Glomerular visceral epithelial cell (primary cell): ENCODE results near the gene SCPEP1.

ENCODE experiments used
- DNase-seq: peaks from one replicate; pipeline ENCODE4 v3.0.0-alpha.2; 2016; ENCODE audit errors: extremely low spot score

Gene SCPEP1

GRCh38 chr17:57002904-57003303 lies 25.0 kb downstream of the SCPEP1 start:
- DNase-seq = no peak

DNA sequence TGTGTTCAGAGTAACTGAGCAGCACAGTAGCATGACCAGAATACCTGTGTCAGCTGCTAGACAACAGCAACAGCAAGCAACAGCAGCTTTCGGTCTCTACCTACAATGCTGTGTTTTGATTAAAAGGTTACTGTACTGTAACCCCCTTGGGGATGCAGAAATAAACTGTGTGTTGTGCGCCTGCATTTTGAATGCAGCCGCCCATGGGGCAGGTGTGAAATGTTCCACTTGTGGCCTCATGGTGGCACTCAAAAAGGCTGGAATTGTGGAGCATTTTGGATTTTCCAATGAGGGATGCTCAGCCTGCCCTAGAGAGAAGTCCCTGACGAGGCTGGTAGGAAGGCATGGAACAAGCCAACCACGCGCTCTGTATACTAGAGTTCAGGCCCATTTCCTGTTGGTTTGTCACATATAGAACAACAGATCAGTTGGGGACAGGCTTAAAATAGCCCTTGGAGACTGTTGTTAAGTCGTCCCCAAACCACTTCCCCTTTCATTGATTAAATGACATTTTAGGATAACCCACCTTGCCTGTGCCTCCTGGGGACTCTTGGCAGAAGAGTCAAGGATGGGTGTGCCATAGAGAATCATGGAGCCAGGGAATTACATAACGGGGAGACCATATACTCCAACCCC lies 27.1 kb downstream of the SCPEP1 start:
- no peak for DNase-seq

- DNase-seq = no peak
Observed at GRCh38 chr17:57006040-57006439, 28.1 kb downstream of the SCPEP1 start.

GRCh38 chr17:57008958-57009357 lies 31.0 kb downstream of the SCPEP1 start:
- DNase-seq = no peak

DNA sequence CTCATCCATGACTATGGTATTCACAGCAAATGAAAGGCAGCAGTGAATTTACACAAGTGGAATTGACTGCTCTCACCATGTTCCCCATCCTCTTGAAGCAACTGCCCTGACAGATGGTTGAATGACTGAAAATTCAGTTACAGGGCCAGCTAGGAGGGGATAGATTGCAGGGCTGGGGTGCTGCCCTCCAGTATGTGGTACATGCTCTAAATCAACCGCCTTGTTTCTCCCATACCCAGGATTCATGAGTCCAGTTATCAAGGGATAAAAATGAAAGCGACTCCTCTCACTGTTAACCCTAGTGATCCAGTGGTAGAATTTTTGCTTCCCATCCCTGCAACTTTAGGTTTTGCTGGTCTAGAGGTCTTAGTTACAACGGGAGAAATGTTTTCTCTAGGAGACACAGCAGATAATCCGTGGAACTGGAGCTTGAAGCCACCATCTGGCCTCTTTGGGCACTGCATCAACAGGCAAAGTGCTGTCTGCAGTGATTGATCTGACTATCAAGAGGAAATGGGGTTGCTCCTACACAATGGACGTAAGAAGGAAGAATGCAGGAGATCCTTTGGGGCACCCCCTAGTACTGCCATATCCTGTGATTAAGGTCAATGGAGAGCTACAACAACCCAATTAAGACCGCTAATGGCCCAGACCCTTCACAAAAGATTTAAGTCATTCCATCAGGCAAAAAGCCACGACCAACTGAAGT lies 32.0 kb downstream of the SCPEP1 start:
- peak; percentile 47 for DNase-seq

- DNase-seq = no peak
Observed at GRCh38 chr17:57010487-57010886, 32.6 kb downstream of the SCPEP1 start.

GRCh38 chr17:57011491-57012015 lies 33.6 kb downstream of the SCPEP1 start:
- DNase-seq = no peak

DNA sequence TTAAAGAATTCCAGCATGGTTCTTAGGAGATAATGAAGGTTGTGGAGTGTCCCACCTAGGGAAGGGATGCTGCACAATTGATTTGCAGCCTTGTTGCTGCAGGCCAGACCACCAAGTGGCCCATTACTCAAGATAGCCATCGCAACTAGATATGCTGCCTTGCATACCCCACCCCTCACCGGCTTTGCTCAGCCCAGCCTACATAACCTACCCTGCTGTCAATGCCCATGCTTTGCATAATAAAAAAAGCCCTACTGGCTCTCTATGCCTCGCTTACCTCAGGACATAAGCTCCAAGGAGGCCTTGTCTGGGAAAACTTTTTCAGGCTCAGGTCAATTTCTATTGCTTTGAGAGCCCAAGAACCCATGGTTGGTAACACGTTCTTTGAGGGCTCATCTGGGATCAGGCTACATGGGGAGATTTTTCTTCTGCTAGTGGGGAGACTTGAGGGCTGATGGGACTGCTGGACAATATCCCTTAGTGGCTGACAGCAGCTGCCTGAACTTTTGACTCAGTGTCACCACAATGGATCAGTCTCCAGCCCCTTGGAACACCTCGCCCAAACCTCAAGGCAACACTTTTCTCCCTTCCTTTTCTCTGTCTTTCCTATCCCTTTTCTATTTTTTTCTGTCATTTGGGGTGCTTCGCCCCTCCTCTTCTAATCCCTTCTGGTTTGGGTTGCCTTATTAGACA lies 38.3 kb downstream of the SCPEP1 start:
- no peak for DNase-seq

DNA sequence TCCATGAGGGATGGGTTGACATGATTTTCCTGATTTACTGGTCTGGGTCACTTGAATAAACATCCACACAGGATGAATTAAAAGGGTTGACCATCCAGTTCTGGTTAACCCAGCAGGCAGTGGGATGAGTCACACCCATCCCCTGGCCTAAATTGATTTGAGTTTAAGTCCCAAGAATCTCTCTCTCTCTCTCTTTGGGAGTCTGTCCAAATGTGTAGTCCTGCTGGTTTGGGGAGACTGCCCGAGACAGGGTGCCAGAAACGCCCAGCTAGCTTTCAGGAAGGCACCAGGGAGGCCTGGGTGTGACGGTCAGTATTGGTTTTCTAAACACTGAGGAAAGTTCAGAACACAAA lies 38.8 kb downstream of the SCPEP1 start:
- peak; percentile 9 for DNase-seq

GRCh38 chr17:57017625-57018024 lies 39.7 kb downstream of the SCPEP1 start:
- DNase-seq = no peak

DNA sequence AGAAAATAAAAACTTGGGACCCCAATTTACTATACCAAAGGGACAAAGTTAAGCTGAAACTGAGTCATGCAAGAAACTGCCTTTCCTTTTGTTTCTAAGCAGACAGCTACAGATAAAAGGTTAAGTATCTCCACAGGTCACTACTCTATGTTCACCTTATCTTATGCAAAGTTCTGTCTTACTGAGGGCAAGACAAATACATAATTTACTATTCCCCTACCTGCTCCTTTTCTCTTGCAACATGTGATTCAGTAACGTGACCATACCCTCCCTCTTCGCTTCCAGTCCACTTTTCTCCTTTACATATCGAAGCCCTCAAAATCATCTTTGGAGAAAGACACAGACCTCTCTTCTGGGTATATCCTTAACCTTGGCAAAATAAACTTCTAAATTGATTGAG lies 42.3 kb downstream of the SCPEP1 start:
- DNase-seq = no peak

DNA sequence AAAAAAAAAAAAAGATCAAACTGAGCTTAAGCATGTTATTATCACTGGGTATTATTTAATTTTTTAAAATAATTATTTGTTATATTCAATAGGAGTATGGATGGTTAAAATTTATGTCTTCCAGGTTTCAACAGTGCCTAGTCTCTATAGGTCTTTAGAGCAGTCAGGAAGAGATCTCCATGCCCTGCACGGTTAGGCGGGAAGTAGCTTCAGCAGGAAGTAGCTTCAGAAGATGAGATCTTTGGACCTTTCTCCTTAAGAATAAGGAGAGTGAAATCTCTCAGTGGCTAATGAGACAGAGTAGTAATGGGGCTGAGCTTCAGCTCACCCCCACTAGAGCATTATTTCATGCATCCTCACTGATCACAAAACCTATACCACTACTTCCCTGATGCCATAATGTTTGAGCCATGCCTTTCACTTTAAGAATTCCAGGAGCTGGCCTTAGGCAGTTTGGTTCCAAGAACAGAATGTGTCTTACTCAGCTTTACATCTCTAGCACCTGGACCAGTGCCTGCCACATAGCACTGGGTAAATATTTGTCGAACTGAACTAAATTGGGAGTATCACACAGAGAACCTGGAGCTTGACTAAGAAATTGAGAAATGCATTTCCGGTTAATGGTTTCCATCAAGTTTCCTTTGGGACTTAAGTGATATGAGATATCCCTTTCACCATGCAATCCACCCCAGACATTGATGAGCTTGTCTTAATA lies 43.5 kb downstream of the SCPEP1 start:
- DNase-seq = no peak

GRCh38 chr17:57025876-57026275 lies 47.9 kb downstream of the SCPEP1 start:
- no peak for DNase-seq

DNA sequence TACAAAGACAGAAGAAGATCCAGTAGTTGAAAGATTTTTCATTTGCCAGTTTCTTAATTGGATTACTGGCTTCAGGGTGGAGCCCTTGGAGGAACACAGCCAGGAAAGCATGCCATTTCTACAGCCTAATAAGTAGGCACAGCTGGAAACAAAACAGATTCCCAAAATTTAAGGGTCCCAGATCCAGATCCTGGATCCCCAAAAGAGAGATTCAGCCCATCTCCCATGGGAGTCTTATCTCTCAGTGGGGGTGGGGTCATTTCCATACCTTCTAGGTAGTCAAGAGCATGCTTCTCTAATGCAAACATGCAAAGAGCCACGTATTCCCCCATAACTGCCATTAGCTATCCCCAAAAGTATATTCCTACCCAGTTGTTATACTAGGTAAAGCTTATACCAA lies 49.9 kb downstream of the SCPEP1 start:
- DNase-seq = no peak

DNA sequence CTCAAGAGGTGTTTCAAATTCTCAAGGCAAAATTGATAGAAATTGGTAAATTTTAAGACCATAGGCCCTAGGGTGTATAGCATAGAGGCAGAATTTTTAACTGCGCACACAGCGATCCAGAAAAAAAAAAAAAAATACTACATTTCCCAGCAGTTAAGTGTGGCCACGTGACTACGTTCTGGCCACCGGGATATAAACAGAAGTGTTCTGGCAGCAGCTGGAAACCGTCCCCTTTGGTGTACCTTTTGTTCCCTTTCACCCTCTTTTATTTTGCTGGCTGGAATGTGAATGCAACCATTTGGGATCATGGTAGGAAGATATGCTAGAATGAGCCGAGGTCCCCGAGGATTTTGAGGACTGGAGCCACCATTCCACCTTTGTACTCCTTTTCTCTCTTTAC lies 54.4 kb downstream of the SCPEP1 start:
- no peak for DNase-seq

DNA sequence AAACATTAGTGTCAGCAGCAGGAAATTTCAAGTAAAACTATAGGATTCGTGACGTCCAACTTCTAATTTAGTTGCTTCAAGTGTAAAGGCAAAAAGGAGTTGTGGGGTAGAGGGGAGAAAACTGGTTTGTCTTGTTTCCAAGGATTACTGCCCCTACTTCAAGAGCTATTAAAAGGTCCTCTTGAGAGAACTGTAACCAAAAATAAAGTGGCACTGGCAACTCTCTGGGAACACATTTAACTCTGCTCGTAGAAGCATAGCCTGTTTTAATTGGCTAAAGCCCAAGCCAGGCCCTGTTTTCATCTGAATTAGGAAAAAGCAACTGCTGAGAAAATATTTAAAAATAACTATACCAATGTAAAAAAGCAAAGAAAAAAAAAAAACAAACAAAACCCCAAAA lies 55.4 kb downstream of the SCPEP1 start:
- DNase-seq = no peak

GRCh38 chr17:57034807-57035754 lies 57.1 kb downstream of the SCPEP1 start:
- DNase-seq = no peak

- DNase-seq = no peak
Observed at GRCh38 chr17:57035971-57036481, 58.1 kb downstream of the SCPEP1 start.

GRCh38 chr17:57037411-57037810 lies 59.5 kb downstream of the SCPEP1 start:
- DNase-seq = no peak

DNA sequence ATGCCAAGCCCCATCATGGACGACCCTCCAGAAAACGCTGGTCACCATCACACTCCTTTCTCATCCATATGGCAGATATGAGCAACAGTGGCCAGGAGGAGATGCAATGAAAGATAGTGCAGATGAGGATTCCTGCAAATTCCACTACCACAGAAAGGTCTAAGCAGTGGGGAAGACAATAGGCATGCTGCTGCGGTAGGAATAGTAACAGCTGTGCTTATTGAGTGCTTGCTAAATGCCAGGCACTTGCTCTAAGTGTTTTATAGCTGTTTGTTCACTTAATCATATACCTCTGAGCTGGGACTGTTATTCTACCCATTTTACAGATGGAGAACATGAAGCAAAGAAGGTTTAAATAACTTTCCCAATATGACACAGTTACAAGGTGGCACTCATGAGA lies 60.6 kb downstream of the SCPEP1 start:
- no peak for DNase-seq

DNA sequence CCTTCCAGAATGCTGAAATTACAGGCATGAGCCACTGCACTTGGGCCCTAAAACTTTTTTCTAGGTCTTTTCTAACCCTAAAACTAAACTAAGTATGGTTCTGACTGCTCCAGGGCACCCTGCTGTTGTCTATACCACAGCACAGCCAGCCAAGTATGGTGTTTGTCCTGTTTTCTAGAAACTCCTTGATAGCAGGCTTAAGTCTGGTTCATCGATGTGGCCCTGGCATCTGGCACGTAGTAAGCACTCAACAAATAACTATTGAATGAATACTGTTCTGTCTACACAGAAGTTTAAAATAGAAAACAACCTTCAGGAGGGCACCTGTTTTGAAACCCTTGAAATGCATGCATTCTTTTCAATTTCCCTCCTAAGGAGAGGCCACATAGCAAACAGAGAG lies 62.6 kb downstream of the SCPEP1 start:
- no peak for DNase-seq
